Neutrophil (primary cell): ENCODE results near the gene DACT2.
"Not testable (repeated sequence)": the region's sequence is repeated elsewhere in the genome, so short reads cannot be mapped to it uniquely, and the experiment has no call there.

Experiments used
- H3K27ac ChIP-seq: fragments of 200-600 bp; sonication (generic); 2 replicates; pipeline ENCODE4 v1.5.1; 2016; ENCODE audit warnings: mild to moderate bottlenecking, moderate library complexity
- H3K27me3 ChIP-seq: fragments of 200-600 bp; sonication (generic); 2 replicates; pipeline ENCODE4 v1.6.0; 2016; ENCODE audit warnings: mild to moderate bottlenecking
- H3K36me3 ChIP-seq: fragments of 200-600 bp; sonication (generic); 2 replicates; pipeline ENCODE4 v1.5.1; 2017
- H3K4me1 ChIP-seq, 2 experiments: fragments of 200-600 bp in 1 of 2; sonication (generic) in 1 of 2; 1 replicate in 1 of 2; 2 replicates in 1 of 2; pipeline versions ENCODE4 v1.5.1 to v1.6.1; 2013 to 2016; ENCODE audit warnings: low read depth in 1 of 2, low read length in 1 of 2, mild to moderate bottlenecking in 1 of 2, moderate library complexity in 1 of 2; ENCODE audit not compliant: control insufficient read depth in 1 of 2, insufficient read depth in 1 of 2
- H3K4me3 ChIP-seq, 2 experiments: fragments of 200-600 bp in 1 of 2; sonication (generic) in 1 of 2; 1 replicate in 1 of 2; 2 replicates in 1 of 2; pipeline ENCODE4 v1.5.1; 2013 to 2016; ENCODE audit warnings: low read depth in 1 of 2, low read length in 1 of 2, mild to moderate bottlenecking in 1 of 2, moderate library complexity in 1 of 2
- H3K9me3 ChIP-seq: fragments of 200-600 bp; sonication (generic); 2 replicates; pipeline ENCODE4 v1.5.1; 2016
- TF ChIP-seq, protein P1 (sequence below): fragments of 200-600 bp; sonication (generic); IDR thresholded peaks from 2 replicates; pipeline ENCODE4 v1.5.1; 2016; ENCODE audit warnings: antibody characterized with exemption

DACT2 gene

DNA sequence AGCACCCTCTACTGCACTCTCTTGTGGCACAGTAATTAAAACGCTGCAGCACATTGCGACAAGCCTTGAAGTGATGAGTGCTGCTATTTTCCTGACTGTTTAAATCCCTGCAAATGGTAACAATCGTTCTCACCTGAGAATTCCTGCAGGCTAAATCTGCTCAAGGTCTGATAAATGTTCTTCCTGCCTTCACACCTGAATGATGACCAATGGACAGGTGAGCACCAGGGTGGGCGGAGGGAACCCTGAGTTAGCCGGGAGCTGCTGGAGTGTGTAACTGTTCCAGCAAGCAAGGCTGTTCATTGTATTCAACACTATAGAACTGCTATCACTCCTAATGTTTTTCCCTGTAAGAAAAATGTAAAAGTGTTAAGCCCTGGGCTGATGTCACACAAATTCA is 4.0 kb downstream of the DACT2 start:
- TF ChIP-seq, protein P1, sequence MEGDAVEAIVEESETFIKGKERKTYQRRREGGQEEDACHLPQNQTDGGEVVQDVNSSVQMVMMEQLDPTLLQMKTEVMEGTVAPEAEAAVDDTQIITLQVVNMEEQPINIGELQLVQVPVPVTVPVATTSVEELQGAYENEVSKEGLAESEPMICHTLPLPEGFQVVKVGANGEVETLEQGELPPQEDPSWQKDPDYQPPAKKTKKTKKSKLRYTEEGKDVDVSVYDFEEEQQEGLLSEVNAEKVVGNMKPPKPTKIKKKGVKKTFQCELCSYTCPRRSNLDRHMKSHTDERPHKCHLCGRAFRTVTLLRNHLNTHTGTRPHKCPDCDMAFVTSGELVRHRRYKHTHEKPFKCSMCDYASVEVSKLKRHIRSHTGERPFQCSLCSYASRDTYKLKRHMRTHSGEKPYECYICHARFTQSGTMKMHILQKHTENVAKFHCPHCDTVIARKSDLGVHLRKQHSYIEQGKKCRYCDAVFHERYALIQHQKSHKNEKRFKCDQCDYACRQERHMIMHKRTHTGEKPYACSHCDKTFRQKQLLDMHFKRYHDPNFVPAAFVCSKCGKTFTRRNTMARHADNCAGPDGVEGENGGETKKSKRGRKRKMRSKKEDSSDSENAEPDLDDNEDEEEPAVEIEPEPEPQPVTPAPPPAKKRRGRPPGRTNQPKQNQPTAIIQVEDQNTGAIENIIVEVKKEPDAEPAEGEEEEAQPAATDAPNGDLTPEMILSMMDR, result no peak
- Histone ChIP-seq H3K36me3 (no peaks in the 10 kb centered on the region), H3K27me3 (peaks cover 62% of the 10 kb centered on the region), H3K9me3 (no peaks in the 10 kb centered on the region), H3K4me1 (no peaks in the 10 kb centered on the region), H3K4me3 (no peak overlapping the region), H3K27ac (no peak overlapping the region)

DNA sequence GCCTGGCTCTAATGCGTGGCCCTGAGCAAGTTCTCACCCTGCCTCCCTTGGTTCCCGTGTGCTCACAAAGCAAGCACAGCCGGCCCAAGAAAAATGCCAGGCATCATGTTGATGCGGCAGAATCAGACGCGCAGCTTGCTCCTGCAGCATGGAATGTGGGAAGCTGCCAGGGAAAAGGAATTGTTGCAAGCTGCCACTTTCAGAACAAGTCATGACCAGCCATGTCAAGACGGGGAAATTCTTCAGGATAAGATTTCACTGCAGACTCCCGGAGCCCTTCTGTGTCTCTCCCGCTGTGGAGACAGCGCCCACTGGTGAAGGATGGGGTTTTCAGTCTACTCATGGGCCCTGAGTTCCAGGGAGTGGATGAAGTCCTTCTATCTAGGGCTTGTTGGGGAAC is 4.6 kb downstream of the DACT2 start:
- H3K27me3 ChIP-seq, result peaks cover 56% of the 10 kb centered on the region
- no peak overlapping the region for H3K27ac ChIP-seq
- H3K4me3 ChIP-seq, result no peak overlapping the region
- no peaks in the 10 kb centered on the region for H3K4me1 ChIP-seq
- TF ChIP-seq, protein P1, result no peak
- no peaks in the 10 kb centered on the region for H3K9me3 ChIP-seq
- H3K36me3 ChIP-seq, result no peaks in the 10 kb centered on the region

DNA sequence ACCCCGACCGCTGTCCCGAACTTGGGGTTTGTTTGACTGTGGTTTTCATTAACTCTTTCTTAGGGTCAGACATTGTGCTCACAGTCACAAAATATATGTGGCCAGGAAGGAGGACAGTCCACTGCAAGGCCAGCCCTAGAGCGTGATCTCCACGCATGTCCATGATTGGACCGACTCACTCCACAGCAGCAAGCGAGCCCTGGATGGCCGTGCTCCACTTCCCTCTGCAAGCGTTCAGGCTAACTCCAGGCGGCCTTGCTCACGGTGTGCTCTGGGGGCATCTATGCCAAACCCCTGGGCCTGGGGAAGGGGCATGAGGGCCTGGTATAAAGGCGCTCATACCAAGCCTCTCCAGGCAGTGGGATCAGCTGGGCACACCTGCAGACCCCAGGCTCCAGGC is 5.6 kb downstream of the DACT2 start:
- H3K9me3 ChIP-seq, result no peaks in the 10 kb centered on the region
- no peak overlapping the region for H3K27ac ChIP-seq
- TF ChIP-seq, protein P1, result no peak
- no peak overlapping the region for H3K4me3 ChIP-seq
- H3K4me1 ChIP-seq, result no peaks in the 10 kb centered on the region
- no peaks in the 10 kb centered on the region for H3K36me3 ChIP-seq
- peaks cover 46% of the 10 kb centered on the region for H3K27me3 ChIP-seq

DNA sequence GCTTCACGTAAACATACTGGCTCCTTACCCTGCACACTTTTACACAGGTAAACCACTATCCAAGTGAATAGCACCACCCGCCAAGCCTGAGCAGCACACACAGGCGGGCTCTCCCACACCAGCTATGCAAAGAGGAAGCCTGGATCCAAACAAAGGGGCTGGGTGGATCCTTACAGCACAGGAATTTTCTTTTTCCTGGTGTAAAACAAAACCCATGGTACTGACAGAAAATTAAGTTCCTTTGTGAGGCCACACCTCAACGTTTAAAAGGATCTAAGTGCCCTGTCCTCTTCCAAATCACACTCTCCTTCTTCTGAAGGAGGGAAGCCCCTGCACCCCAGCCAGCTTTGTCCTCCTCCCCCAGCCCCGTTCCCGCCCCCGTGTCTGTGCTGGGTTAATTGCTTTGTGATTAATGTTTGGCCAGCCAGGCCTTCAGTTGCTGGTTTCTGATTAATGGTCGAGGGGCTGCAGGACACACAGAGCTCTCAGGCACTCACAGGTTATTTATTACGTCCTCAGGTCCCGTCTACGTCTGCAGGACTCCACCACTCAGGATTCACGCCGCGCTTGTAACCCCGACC is 6.1 kb downstream of the DACT2 start:
- no peak overlapping the region for H3K27ac ChIP-seq
- no peak overlapping the region for H3K4me3 ChIP-seq
- H3K4me1 ChIP-seq, result no peaks in the 10 kb centered on the region
- no peaks in the 10 kb centered on the region for H3K36me3 ChIP-seq
- peaks cover 41% of the 10 kb centered on the region for H3K27me3 ChIP-seq
- TF ChIP-seq, protein P1, result no peak
- no peaks in the 10 kb centered on the region for H3K9me3 ChIP-seq

DNA sequence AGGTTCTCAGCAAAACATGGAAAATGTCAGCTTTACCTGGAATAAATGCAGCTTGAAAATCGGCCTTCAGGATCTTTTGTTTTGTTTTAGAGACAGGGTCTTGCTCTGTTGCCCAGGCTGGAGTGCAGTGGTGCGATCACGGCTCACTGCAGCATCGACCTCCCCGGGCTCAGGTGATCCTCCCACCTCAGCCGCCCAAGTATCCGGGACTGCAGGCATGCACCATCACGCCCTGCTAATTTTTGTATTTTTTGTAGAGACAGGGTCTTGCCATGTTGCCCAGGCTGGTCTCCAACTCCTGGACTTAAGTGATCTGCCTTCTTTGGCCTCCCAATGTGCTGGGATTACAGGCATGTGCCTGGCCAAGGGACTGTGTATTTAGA is 7.5 kb downstream of the DACT2 start:
- not testable (repeated sequence) for H3K36me3 ChIP-seq, H3K4me3 ChIP-seq, H3K4me1 ChIP-seq, H3K9me3 ChIP-seq, H3K27ac ChIP-seq
- H3K27me3 ChIP-seq, result peaks cover 34% of the 10 kb centered on the region

DNA sequence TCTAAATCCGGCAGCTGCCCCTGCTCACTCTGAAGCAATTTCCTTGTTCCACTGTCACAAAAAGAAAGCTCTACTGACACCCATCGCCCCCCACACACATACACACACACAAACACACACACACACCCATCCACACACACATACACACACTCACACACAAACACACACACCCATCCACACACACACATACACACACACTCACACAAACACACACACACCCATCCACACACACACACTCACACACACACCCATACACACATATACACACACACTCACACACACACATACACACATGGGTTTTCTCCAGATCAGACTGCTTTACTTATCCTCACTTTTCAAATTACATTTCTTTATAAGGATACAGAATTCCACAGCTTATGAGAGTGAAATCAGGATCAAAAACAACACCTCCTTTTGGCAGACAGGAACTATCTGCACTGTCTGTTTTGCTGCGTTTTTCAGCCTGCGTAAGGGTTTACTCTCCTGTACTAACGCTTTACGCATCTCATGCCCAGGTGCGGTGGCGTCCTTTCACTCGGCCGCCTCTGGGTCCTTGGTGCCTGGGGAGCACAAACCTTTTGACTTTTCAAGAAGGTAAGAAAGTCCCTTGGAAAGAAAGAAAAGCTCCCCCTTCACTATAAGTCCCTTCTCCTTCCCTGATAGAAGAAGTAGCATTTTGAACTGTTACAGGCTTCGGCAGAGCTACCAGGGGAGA is 8.0 kb downstream of the DACT2 start:
- H3K4me1 ChIP-seq, result no peaks in the 10 kb centered on the region
- no peak overlapping the region for H3K27ac ChIP-seq
- no peaks in the 10 kb centered on the region for H3K36me3 ChIP-seq
- TF ChIP-seq, protein P1, result no peak
- H3K9me3 ChIP-seq, result no peaks in the 10 kb centered on the region
- no peak overlapping the region for H3K4me3 ChIP-seq
- peaks cover 34% of the 10 kb centered on the region for H3K27me3 ChIP-seq
